ENCODE data around the gene TSPAN18.

The TSPAN18 gene

GRCh38 chr11:44701276-44701675 lies 25.5 kb upstream of the TSPAN18 start:
- no peak overlapping the region for H3K9ac ChIP-seq (ENCODE audit: insufficient read length, low read depth)
- H3K27me3 ChIP-seq (ENCODE audit: insufficient read depth, insufficient read length) = no peaks in the 10 kb centered on the region
- H3K4me1 ChIP-seq (ENCODE audit: insufficient read depth, insufficient read length) = peaks cover 13% of the 10 kb centered on the region
- no peak for DNase-seq (ENCODE audit: low read depth, low spot score)
- no peak for TF ChIP-seq YY1 (IDR thresholded peaks at IDR 0.05; ENCODE audit: insufficient read depth, insufficient read length)
- no peak for TF ChIP-seq SUZ12 (IDR thresholded peaks at IDR 0.05; ENCODE audit: extremely low read depth, insufficient read depth, insufficient read length)
- no peak for TF ChIP-seq ZNF274 (IDR thresholded peaks at IDR 0.05; ENCODE audit: low read depth, low read length)
- no peak overlapping the region for H3K4me3 ChIP-seq (ENCODE audit: insufficient read length, low read depth)
- no peaks in the 10 kb centered on the region for H3K36me3 ChIP-seq (ENCODE audit: insufficient read depth, insufficient read length, low read length)
- H3K9me3 ChIP-seq (ENCODE audit: insufficient read depth, low read length) = peaks cover 14% of the 10 kb centered on the region

- peak; percentile 49 for DNase-seq (ENCODE audit: low read depth, low spot score)
- H3K27me3 ChIP-seq (ENCODE audit: insufficient read depth, insufficient read length) = no peaks in the 10 kb centered on the region
- H3K9me3 ChIP-seq (ENCODE audit: insufficient read depth, low read length) = peaks cover 14% of the 10 kb centered on the region
- H3K4me1 ChIP-seq (ENCODE audit: insufficient read depth, insufficient read length) = peaks cover 13% of the 10 kb centered on the region
- TF ChIP-seq ZNF274 (IDR thresholded peaks at IDR 0.05; ENCODE audit: low read depth, low read length) = no peak
- H3K9ac ChIP-seq (ENCODE audit: insufficient read length, low read depth) = no peak overlapping the region
- H3K4me3 ChIP-seq (ENCODE audit: insufficient read length, low read depth) = no peak overlapping the region
- H3K36me3 ChIP-seq (ENCODE audit: insufficient read depth, insufficient read length, low read length) = no peaks in the 10 kb centered on the region
These were observed 23.9 kb upstream of the TSPAN18 start for GRCh38 chr11:44702889-44703288.

- Histone ChIP-seq H3K9me3 (ENCODE audit: insufficient read depth, low read length) (peaks cover 26% of the 10 kb centered on the region), H3K4me1 (ENCODE audit: insufficient read depth, insufficient read length) (peaks cover 18% of the 10 kb centered on the region), H3K9ac (ENCODE audit: insufficient read length, low read depth) (no peak overlapping the region), H3K27me3 (ENCODE audit: insufficient read depth, insufficient read length) (no peaks in the 10 kb centered on the region), H3K36me3 (ENCODE audit: insufficient read depth, insufficient read length, low read length) (no peaks in the 10 kb centered on the region), H3K4me3 (ENCODE audit: insufficient read length, low read depth) (no peak overlapping the region)
- TF ChIP-seq YY1 (IDR thresholded peaks at IDR 0.05; ENCODE audit: insufficient read depth, insufficient read length) = no peak
- no peak for TF ChIP-seq ZNF274 (IDR thresholded peaks at IDR 0.05; ENCODE audit: low read depth, low read length)
- TF ChIP-seq SUZ12 (IDR thresholded peaks at IDR 0.05; ENCODE audit: extremely low read depth, insufficient read depth, insufficient read length) = no peak
- no peak for DNase-seq (ENCODE audit: low read depth, low spot score)
These were observed 19.7 kb upstream of the TSPAN18 start for GRCh38 chr11:44707094-44707493.

- Histone ChIP-seq H3K4me1 (ENCODE audit: insufficient read depth, insufficient read length) (peaks cover 20% of the 10 kb centered on the region), H3K27me3 (ENCODE audit: insufficient read depth, insufficient read length) (no peaks in the 10 kb centered on the region), H3K4me3 (ENCODE audit: insufficient read length, low read depth) (no peak overlapping the region), H3K36me3 (ENCODE audit: insufficient read depth, insufficient read length, low read length) (no peaks in the 10 kb centered on the region), H3K9me3 (ENCODE audit: insufficient read depth, low read length) (peaks cover 26% of the 10 kb centered on the region), H3K9ac (ENCODE audit: insufficient read length, low read depth) (no peak overlapping the region)
- no peak for DNase-seq (ENCODE audit: low read depth, low spot score)
- no peak for TF ChIP-seq ZNF274 (IDR thresholded peaks at IDR 0.05; ENCODE audit: low read depth, low read length)
- no peak for TF ChIP-seq YY1 (IDR thresholded peaks at IDR 0.05; ENCODE audit: insufficient read depth, insufficient read length)
- TF ChIP-seq SUZ12 (IDR thresholded peaks at IDR 0.05; ENCODE audit: extremely low read depth, insufficient read depth, insufficient read length) = no peak
These were observed 18.8 kb upstream of the TSPAN18 start for GRCh38 chr11:44708009-44708408.

GRCh38 chr11:44708523-44709280 lies 18.1 kb upstream of the TSPAN18 start:
- H3K9ac ChIP-seq (ENCODE audit: insufficient read length, low read depth) = no peak overlapping the region
- no peak overlapping the region for H3K4me3 ChIP-seq (ENCODE audit: insufficient read length, low read depth)
- peaks cover 17% of the 10 kb centered on the region for H3K4me1 ChIP-seq (ENCODE audit: insufficient read depth, insufficient read length)
- no peaks in the 10 kb centered on the region for H3K27me3 ChIP-seq (ENCODE audit: insufficient read depth, insufficient read length)
- H3K9me3 ChIP-seq (ENCODE audit: insufficient read depth, low read length) = peaks cover 20% of the 10 kb centered on the region
- no peak for TF ChIP-seq YY1 (IDR thresholded peaks at IDR 0.05; ENCODE audit: insufficient read depth, insufficient read length)
- DNase-seq (ENCODE audit: low read depth, low spot score) = no peak
- H3K36me3 ChIP-seq (ENCODE audit: insufficient read depth, insufficient read length, low read length) = no peaks in the 10 kb centered on the region

- Histone ChIP-seq H3K27me3 (ENCODE audit: insufficient read depth, insufficient read length) (no peaks in the 10 kb centered on the region), H3K4me1 (ENCODE audit: insufficient read depth, insufficient read length) (peaks cover 17% of the 10 kb centered on the region), H3K4me3 (ENCODE audit: insufficient read length, low read depth) (no peak overlapping the region), H3K36me3 (ENCODE audit: insufficient read depth, insufficient read length, low read length) (no peaks in the 10 kb centered on the region), H3K9me3 (ENCODE audit: insufficient read depth, low read length) (peaks cover 15% of the 10 kb centered on the region), H3K9ac (ENCODE audit: insufficient read length, low read depth) (no peak overlapping the region)
- TF ChIP-seq SUZ12 (IDR thresholded peaks at IDR 0.05; ENCODE audit: extremely low read depth, insufficient read depth, insufficient read length) = no peak
- TF ChIP-seq ZNF274 (IDR thresholded peaks at IDR 0.05; ENCODE audit: low read depth, low read length) = no peak
- no peak for TF ChIP-seq YY1 (IDR thresholded peaks at IDR 0.05; ENCODE audit: insufficient read depth, insufficient read length)
- no peak for DNase-seq (ENCODE audit: low read depth, low spot score)
These were observed 17.5 kb upstream of the TSPAN18 start for GRCh38 chr11:44709281-44709562.

GRCh38 chr11:44709966-44710365 lies 16.8 kb upstream of the TSPAN18 start:
- H3K27me3 ChIP-seq (ENCODE audit: insufficient read depth, insufficient read length) = no peaks in the 10 kb centered on the region
- peaks cover 17% of the 10 kb centered on the region for H3K4me1 ChIP-seq (ENCODE audit: insufficient read depth, insufficient read length)
- H3K36me3 ChIP-seq (ENCODE audit: insufficient read depth, insufficient read length, low read length) = no peaks in the 10 kb centered on the region
- H3K4me3 ChIP-seq (ENCODE audit: insufficient read length, low read depth) = no peak overlapping the region
- no peak overlapping the region for H3K9ac ChIP-seq (ENCODE audit: insufficient read length, low read depth)
- TF ChIP-seq ZNF274 (IDR thresholded peaks at IDR 0.05; ENCODE audit: low read depth, low read length) = no peak
- no peak for TF ChIP-seq SUZ12 (IDR thresholded peaks at IDR 0.05; ENCODE audit: extremely low read depth, insufficient read depth, insufficient read length)
- no peak for TF ChIP-seq YY1 (IDR thresholded peaks at IDR 0.05; ENCODE audit: insufficient read depth, insufficient read length)
- H3K9me3 ChIP-seq (ENCODE audit: insufficient read depth, low read length) = peaks cover 13% of the 10 kb centered on the region; the same call in 1 of the 2 replicates
- DNase-seq (ENCODE audit: low read depth, low spot score) = no peak
